Right kidney (tissue), 1 donor: ENCODE measurements around the gene BAIAP2.
A peak's percentile ranks its signal among the peaks of the same experiment; 100 is the strongest.

ENCODE experiments used
- DNase-seq: peaks from one replicate; pipeline ENCODE4 v3.0.0-alpha.2; 2016

The BAIAP2 gene

DNA sequence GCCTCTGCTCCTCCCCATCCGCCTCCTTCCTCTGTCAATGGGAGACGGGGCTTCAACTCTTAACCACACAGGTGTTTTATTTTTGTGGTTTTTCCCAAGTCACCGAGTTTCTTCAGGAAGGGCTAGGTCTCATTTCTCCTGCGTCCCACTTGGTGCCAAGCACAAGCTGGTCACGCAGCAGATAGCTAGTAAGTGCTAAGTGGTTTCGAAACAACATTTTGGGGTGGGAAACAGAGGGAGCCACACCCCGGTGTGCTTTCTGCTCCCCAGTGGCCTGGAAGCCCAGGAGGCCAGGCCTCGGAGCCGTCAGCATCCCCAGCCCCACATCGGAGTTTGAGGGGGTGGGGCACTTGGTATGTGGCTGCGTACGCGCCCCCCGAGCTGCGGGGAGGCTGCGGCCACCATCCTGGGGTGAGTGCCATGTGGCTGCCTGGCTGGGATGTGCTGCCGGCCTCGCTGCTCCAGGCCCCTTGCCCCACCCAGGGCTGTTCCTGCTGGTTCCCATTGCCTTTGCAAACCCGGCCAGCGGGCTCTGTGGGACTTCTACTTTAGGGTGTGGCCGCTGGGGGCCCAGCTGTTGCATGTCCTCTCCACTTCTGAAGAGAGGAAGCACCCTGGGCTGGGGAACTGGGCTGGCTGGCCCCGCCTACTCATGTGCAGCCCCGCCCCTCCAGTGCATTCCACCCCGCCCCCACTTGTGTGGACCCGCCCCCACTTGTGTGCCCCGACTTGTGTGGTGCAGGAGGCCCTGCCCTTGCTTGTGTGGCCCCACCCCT lies 55.6 kb downstream of the BAIAP2 start:
- DNase-seq: no peak

DNA sequence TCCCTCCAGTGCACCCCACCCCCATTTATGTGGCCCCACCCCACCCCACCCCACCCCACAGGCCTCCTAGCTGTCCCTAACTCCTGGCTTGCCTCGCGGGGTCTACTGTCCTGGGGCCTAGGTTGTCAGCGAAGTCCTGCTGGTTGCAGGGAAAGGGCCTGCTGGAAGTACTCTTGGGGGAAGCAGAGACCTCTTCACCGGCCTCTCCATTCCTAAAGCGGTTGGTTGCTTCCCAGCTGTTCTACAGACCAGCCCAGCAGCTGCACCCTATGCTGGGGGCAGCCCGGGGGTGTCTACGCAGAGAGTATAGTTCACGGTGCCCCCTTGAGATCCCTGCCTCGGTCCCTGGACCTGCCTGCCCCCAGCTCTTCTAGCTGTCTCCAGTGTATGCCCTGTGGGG lies 56.2 kb downstream of the BAIAP2 start:
- DNase-seq: no peak

DNA sequence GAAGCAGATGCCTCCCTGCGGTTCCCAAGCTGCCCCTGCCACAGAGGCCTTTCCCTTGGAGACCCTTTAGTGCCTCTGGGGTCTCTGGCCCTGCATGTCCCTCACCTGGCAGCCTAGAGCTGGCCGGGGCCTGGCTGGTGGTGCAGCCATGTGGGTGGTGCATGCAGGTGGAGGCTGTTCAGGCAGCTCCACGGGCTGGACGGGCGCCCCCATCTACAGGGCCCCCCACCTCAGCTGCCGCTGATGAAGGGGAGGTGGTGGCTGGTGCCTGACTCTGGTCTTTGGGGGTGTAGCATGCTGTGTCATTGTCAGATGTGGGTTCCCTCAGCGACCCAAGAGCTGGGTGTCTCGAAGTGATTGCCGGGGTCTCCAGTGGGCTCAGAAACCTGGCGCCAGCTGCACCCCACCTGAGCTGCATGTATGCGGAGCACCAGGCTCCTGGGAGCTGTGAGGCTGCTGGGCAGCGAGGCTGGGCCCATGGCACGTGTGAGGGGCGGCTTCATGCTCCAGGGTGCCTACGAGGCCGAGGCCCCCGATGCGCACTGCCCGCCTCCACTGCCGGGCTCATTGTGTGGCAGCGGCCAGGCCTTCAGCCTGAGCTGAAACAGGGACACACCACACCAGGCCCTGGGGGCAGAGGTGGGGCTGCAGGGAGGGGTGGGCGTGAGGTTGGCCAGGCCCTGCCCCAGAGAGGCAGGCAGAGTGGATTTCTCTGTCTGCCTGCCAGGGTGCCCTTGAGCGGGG lies 57.0 kb downstream of the BAIAP2 start:
- DNase-seq: no peak

DNA sequence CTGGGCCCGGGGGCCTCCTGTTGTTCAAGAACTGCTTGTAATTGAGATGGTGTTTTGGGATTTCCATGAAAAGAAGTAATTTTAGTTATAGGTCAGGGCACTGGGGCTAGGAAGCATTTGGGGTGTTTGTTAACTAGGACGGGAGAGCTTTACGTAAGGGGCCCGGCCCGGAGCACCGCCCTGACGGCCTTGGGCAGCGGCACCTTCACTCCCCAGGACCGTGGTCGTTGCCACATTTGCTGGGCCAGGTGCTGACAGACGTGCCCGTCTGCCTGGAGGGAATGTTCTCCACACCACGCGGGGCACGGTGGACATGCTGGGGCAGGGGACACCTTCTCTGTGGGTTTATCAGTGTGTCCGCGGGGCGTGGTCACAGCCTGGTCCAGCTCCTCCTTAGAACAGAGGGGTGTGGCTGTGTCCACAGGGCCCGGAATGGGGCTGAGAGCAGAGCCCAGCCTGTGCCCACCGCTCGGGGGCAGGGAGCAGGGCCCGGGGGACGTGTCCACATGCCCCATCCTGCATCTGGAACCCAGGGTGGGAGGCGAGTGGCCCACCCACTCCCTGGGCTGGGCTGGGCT lies 57.7 kb downstream of the BAIAP2 start:
- no peak for DNase-seq

DNA sequence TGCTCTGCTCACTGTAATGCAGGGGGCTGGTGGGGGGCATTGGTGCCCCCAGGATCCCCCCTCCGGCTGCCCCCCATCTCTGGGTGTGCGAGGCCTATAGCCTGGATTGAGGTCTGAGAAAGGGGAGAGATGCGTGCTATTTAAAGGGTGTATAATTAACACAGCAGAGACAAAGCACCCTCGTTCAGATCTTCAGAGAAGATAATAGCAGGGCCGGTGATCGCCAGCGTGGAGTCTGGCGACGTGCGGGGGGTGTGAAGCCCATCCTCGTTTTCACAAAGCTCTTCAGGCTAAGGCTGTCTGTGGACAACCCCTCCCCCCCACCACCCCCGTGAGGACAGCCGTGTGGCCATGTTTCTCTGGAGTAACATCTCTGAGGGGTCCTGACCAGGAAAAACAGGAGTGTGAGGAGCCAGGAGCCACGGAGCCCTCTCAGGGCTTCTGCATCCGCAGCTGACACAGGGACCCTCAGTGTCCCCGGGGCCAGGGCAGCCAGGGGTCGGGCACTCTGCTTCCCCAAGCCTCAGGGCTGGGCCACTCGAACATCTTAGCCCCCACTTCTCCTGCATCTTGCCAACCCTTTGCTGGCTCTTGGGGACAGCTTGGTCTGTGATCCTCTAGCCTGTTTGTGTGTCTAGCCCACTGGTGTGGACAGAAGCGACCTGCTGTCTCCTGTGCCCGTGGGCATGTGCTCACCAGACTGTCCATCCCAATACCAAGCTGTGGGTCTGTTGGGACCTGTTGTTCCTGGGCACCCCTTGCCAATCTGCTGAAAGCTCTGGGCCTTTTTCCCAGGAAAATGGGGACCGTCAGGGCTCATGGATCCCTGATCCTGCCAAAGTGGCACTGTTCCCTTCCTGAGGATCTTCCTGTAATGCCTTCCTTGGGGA lies 58.9 kb downstream of the BAIAP2 start:
- no peak for DNase-seq

DNA sequence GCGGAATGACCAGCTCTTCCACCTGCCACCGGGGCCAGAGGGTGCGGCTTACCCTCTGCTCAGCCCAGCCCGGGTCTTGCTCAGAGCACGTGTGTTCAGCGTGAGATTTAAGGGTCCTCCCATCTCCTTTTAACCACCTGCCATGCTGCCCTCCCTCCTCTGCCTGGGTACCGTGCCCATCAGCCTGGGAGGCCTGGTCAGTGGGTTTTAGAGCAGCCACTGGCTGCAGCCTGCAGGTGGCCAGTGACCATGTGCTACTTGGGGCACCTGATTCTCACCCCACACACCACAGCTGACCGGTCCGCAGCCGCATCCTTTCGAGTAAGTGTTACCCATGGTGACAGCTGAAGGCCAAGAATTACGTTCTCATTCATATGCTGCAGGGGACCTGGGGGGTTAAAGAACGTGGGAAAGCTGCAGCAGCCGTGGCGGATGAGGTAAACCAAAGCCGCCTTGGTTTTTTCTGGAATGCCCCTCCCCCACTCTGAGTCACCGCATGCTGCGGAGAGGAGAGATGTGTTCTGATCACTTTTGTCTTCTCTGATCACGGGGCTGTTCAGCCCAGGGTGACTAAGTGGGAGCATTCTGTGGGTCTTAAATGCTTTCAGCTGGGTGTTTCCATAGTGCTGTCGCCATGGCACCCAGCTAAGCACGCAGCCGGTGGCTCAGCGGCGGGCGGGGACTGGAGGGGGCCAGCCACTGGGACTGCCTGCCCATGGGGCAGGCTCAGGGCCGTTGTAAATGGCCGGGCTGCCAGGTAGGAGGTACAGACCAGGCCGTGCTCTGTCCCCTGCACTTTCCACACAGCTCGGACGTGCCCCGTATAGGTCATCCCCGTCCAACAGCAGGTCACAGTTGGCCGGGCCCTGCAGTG lies 59.8 kb downstream of the BAIAP2 start:
- peak; percentile 82 for DNase-seq

DNA sequence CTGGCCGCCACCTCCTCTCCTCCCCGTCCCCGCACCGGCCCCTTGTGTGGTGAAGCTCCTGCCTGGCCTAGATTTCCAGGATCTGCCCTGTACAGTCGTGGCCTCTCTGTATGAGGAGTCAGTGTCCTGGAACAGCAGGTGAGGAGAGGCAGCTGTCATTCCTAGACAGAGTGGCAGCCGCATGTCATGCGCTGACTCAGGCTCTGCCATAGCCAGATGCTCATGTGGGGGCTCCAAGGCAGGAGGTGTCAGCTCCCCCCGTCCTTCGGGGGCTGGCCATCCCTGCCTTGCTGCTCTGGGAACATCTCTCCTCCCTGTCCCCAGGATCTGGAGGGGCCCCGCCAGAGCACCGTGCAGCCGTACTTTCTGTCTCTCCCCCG lies 60.4 kb downstream of the BAIAP2 start:
- no peak for DNase-seq

DNA sequence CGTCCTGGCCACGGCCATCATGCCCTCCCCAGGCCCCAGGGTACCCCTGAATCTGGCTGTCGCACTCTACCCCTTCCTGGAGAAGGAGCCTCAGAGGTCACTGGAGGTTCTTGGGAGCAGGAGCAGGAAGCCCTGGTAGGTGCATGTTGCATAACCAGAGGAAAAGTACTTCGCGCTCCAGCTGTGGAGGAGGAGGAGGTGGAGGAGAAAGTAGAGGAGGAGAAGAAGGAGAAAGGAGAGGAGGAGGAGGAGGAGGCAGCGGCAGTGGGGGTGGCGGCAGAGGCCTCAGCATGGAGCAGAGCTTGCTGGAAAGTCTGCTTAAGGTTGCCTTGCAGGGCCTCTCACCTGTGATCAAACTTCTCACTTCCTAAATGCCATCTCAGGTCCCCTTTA lies 61.8 kb downstream of the BAIAP2 start:
- peak; percentile 55 for DNase-seq

DNA sequence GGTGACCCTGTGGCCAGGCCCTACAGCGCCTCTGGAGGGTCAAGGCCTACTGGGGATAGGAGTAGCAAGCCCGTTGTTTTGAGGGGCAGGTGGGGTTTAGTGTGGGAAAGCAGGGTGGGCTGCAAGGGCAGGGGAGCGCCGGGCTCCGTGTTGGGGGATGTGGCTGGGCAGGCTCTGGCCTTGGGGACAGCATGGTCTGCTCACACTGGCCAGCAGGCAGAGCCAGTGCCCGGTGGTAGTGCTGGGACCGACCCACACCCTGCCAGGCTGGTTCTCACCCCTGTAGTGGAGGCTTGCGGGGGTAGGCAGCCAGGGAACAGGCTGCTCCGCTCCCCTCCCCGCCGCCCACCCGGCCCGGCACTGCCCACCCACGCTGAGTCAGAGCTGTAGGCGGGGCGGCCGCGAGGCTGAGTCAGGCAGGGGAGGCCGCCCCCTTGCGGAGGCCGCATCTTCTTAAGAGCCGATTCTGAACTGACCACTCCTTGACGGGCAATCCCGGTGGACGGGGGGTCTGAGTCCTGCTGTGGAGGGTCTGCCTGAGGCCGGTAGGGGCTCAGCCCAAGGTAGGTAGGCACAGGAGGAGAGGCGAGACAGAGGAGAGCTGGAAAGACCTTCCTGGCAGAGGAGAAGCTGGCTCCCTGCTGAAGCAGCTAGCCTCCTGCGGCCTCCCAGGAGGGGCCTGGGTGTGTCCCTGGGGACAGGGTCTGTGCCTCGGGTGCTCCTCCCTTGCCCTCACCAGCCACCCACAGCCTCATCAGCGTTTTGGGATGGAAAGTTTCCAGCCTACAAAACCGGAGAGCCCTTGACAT lies 62.4 kb downstream of the BAIAP2 start:
- peak; percentile 79 for DNase-seq

DNA sequence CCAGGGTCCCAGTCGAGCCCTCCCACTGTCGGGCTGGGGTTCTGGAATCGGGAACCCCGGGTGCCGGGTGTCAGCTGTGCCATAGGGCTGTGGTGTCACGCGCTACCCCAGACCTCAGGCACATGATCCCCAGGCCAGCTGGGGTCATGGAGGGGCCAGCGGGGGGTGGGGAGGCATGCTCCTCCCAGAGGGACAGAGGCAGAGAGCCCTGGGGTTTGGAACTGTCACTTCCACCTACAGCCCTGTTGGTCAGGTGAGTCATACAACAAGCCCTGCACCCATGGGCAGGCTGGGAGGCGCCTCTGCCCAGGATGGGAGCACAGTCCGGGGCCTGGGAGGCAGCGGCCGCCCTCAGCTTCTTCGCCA lies 63.0 kb downstream of the BAIAP2 start:
- no peak for DNase-seq

DNA sequence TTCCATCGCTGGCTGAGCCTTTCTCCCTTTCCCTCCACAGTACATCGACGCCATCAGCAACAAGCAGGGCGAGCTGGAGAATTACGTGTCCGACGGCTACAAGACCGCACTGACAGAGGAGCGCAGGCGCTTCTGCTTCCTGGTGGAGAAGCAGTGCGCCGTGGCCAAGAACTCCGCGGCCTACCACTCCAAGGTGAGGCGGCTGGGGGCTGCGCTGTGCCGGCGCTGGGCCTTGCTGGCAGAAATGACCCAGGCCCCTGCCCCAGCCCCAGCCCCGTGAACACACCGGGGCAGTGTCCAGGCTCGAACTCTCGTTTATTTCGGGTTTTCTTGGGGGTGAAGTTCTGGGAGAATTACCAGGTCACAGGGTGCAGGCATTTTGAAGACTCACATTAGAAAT lies 64.9 kb downstream of the BAIAP2 start:
- DNase-seq: no peak

DNA sequence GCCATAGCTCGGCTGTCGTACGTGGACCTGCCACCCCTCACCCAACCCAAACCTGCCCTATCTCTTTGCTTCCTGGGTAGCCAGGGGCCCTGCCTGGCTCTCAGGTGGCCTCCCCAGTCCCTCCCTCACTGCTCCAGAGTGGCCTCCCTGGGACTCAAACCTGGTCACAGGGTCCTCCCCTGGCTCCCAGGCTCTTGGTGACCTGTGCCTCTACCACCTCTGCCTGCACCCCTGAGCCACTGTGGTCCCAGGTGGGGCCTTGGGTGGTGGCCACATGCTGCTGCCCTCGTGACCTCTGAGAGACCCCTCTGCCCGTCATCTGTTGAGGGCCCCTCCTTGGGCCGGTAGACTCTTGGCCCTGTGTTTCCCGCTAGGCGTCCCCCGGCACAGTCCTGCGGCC lies 65.7 kb downstream of the BAIAP2 start:
- no peak for DNase-seq

DNA sequence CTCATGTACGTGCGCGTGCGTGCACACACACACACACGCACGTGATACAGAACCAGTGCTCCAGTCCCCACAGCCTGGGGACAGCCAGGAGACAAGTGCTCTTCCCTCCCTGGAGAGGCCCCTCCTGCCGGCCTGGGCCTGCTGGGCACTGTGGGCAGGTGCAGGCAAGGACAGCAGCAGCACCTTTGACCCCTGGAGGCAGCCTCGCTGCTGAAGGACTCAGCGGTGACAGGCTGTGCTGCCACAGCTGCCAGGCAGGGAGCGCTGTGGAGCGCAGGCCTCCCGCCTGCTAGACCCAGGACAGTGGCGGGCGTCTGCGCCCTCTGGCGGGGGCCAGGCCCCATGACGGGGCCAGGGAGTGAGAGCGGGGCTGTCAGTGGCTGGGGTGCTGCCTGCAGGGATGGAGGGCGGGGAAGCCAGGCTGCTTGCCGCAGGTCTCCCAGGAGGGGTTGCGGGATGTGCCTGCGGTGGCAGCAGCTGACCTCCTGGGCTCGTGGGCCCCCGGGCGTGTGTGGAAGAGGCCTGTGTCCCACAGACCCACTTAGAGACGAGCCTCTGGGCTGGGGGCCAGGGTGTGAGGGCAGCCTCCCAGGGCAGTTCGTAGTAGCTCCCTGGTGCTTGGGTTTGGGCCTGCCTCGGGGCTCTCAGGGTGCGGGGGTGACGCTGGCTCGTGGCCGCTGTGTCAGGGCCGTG lies 66.8 kb downstream of the BAIAP2 start:
- peak; percentile 76 for DNase-seq

DNA sequence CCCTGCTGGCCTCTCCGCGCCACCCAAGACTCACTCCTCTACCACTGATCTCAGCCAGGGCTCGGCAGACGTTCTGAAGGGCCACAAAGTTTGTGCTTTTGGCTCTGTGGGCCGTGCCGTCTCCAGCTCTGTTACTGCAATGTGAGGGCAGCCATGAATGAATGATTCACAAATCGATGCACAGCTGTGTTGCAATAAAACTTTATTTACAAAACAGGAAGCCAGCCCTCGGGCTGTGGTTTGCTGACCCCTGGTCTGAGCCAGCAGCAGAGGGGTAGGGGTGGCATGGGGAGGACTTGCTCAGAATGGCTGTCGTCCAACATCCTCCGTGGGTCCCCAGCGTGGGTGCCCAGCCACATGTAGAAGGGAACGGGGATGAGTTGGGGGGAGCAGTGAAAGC lies 67.4 kb downstream of the BAIAP2 start:
- DNase-seq: no peak

DNA sequence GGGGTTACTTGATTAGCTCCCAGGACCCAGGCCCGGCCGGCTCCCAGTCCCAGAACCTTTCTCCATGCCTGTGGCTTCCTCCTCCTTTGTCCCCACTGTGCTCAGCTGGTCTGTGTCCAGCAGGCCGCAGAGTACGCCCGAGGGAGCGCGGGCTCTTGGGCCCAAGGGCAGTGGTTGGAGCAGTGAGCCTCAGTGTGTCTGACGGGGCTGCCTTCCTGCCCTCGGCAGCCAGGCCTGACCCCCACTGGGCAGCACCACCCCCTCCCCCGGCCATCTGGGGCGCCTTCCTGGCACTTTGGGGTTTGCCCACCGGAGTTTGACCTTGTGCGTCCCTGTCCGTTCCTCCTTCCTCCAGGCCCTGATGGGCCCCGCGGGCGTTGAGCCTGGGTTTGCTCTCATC lies 67.9 kb downstream of the BAIAP2 start:
- DNase-seq: no peak

DNA sequence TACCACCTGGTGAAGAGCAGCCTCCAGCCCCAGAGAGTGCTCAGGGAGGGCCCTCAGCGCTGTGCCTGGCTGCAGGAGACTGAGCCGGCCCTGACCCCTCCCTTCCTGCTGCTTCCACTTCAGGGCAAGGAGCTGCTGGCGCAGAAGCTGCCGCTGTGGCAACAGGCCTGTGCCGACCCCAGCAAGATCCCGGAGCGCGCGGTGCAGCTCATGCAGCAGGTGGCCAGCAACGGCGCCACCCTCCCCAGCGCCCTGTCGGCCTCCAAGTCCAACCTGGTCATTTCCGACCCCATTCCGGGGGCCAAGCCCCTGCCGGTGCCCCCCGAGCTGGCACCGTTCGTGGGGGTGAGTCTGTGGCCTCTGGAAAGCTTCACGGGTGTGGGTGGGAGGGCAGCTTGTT lies 68.4 kb downstream of the BAIAP2 start:
- no peak for DNase-seq

DNA sequence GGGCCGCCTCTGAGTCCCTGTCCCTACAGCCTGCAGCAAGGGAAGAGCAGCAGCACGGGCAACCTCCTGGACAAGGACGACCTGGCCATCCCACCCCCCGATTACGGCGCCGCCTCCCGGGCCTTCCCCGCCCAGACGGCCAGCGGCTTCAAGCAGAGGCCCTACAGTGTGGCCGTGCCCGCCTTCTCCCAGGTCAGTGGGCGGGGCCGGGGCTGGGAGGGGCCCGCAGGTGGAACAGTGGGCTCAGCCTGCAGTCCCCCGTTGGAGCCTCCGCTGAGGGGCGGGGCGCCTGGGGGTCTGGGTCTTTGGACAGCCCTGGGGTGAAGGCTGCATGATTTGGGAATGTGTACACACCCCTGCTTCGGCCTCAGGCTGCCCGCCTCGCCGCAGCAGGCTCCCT lies 71.8 kb downstream of the BAIAP2 start:
- DNase-seq: no peak

DNA sequence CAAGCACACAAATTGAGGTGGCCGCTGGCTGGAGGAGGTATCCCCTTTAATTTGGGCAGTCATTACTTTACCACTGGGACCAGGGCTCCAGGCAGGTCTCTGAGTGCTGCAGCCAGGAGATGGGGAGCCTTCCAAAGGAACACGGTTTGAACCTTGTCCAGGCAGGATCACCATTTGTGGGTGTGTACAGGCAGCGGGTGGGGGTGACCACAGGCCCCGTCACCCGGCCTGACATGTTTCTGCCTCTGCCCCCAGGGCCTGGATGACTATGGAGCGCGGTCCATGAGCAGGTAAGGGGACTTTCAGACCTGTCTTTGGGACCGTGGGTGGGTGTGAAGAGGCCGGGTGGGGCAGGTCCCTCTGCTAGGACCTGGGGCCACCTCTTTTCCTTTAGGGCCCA lies 73.3 kb downstream of the BAIAP2 start:
- no peak for DNase-seq

DNA sequence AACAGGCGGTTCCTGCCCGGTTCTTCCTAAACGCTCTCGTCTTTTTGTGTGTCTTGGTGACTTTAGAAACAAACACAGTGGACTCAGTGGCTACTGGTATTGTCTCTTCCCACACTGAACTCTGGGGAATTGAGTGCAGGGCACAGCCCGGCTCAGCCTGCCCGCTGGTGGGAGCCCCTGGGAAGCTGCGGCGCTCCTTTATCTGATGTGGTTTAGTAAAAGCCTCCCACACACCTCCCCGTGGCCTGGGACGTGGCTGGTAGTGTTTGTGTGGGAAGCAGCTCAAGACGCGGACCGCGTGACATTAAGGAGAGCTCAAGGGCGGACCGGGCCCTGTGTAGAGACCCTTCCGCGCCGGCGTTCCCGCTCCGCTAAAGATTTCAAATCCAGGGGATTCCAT lies 75.0 kb downstream of the BAIAP2 start:
- no peak for DNase-seq

DNA sequence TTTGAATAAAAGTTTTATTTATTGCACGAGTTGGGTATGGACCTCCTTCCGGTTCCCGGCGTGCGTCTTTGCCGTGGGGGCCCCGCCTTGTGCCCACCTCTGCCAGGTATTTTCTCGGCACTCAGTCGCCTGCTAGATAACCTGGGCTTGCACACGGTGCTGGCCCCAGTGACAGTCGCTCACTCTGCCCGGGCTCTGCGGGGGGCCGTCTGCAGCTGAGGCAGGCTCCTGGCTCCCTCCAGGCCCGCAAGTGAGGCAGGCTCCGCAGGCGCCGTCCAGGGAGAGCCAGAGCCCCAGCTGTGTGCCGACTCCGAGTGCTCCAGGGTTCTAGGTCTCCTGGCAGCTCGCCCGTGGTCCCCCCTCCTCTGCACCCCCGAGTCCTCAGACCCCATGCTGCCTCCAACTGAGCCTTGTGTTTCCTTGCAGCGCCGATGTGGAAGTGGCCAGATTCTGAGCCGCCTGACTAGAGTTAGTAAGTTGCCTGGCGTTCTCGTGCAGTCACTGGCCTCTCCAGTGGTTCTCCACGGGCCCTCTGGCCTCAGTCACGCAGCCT lies 75.6 kb downstream of the BAIAP2 start:
- DNase-seq: no peak
